NCI-H187 (cell line): ENCODE measurements around the gene ZFYVE27.
A peak's percentile ranks its signal among the peaks of the same experiment; 100 is the strongest.
"Not testable (repeated sequence)": the region's sequence is repeated elsewhere in the genome, so short reads cannot be mapped to it uniquely, and the experiment has no call there.

Experiments
- DNase-seq, 2 experiments: peaks; one replicate each; lab custom pipeline; 2025; lab: John Stamatoyannopoulos, UW

ZFYVE27 gene, protein sequence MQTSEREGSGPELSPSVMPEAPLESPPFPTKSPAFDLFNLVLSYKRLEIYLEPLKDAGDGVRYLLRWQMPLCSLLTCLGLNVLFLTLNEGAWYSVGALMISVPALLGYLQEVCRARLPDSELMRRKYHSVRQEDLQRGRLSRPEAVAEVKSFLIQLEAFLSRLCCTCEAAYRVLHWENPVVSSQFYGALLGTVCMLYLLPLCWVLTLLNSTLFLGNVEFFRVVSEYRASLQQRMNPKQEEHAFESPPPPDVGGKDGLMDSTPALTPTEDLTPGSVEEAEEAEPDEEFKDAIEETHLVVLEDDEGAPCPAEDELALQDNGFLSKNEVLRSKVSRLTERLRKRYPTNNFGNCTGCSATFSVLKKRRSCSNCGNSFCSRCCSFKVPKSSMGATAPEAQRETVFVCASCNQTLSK

DNA sequence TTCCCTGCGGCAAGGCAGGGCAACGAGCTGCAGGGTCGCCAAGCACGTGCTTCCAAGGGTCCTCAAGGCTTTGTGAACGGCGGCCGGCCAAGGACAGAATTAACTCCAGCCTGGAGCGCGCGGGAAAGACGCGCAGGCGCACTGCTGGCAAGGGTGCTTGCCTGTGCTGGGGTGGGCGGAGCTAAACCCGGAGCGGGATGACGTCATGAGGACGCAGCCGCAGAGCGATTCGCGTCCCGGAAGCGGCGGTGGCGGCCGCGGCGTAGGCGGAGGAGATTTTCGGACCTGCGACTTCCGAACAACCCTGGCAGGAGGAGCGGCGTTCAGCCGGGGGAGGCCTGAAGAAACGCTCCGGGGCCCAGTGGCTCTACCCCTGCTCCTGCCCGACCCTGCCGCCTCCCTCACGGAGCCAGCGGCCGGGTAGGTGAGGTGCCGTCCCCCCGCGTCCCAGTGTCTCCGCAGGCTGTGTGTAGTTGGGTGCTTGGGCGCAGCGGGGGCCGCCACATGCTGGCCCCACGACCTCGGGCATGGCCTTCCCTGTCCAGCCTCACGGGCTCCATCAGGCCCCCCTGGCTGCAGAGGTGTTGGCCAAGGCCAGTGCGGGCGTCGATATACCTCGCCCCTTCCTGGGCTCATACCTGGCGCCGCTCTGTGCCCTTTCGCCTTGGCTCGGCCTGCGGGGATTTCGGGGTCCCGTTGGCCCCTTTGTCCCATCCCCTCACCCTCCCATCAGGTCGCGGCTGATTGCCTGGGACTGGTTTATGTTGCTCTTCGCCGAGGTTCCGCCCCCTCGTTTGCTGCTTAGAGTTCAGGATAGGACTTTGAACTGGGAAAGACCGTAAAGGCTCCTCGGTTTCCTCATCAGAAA lies at the start of gene ZFYVE27:
Gene ZFYVE27 (plus strand): TSS at position 227 of the 868 bp plus-strand sequence. CDS start 1,350 bp downstream, outside the sequence.
- peak; percentile 59 to 80 for DNase-seq

DNA sequence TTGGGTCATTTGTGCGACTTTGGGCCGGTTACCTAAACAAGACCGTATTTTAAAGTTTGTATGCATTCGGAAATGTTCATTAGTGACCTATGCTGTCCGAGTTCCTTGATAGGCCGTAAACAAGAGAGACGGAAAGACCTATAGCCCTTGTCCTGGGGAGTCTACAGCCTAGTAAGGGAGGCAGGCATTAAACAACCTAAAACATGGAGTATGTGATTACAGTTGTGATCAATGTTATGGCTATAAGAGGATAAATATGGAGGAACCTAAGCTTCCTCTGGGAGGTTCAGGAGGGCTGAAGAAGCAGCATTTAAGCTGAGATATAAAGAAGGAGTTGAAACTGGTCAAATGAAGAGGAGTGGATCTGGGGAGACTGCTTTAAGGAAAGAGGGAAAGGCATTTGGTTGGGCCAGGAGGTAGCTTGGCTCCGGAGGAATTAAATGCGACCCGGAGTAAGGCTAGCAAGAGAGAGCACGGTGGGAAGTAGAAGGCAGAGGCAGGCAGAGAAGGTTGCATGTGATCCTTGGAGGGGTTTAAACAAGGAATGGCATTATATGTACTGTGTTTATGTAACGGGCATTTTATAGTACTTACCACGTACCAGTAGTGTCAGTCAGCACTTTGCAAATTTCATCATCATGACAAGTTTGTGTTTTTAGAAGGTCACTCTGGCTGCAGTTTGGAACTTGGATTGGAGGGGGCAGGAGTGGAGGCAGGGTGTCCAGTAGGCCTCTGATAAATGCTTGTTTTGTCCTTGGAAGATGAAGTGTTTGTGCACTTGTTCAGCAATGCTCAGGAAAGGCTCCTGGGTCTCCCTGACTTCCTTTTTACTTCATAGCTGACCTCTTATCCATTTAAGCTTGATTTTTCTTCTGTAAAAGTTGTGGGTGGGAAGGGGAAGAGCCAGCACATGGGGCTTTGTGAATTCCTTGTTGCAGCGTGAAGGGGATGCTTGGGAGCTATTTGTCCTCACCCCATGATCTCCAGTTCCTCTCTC lies 48.8 kb upstream of the ZFYVE27 start:
- DNase-seq = no peak

DNA sequence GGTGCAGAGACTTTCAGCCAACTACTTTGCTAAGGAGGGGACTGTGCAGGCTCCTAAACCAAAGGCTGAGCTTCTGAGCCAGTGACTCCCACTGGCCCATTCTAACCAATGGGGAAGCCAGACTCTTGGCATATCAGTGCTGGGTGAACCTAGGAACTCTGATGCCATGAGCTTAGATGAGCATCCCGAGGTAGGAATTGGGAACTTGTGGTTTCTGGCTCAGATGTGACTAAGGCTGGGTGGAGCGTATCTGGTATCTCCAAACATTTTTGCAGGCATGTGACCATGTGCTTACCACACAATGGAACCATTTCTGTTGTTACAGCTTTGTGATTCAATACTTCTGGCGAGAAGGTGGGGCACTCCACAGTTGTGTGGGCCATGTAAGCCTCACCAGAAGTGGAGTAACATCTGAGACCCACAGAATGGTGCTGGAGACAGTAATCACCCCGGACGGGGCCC lies 47.3 kb upstream of the ZFYVE27 start:
- no peak for DNase-seq

DNA sequence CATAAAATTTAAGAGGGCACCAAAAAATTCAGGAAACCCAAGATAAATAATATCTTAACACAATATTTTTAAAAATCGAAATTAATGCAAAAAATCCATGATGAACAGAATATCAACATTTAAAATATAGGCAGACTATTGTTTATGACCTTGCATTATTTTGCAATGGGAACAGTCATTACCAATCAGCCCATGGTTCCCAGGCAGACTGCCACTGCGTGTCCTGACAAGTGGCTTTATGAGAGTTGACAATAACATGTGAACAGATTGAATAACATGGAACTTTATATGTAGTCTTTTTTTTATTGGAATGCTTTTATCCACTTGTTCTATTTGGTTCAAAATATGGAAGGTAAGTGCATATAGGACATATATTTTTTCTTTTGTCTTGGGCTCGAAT lies 46.8 kb upstream of the ZFYVE27 start:
- DNase-seq = no peak

DNA sequence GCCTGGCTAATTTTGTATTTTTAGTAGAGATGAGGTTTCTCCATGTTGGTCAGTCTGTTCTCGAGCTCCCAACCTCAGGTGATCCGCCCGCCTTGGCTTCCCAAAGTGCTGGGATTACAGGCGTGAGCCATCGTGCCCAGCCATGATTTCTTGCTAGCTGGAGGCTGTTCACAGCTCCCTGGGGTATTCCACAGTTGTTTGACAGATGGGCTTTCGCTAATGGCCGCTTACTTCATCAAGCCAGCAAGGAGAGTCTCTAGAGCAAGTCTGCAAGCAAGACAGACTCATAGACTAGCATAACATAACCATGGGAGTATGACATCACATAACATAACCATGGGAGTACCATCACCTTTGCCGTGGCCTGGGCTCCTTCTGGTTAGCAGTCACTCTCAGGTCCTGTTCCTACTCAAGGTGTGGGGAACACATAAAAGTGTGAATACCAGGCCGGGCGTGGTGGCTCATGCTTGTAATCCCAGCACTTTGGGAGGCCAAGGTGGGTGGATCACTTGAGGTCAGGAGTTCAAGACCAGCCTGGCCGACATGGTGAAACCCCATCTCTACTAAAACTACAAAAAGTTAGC lies 38.8 kb upstream of the ZFYVE27 start:
- not testable (repeated sequence) for DNase-seq

DNA sequence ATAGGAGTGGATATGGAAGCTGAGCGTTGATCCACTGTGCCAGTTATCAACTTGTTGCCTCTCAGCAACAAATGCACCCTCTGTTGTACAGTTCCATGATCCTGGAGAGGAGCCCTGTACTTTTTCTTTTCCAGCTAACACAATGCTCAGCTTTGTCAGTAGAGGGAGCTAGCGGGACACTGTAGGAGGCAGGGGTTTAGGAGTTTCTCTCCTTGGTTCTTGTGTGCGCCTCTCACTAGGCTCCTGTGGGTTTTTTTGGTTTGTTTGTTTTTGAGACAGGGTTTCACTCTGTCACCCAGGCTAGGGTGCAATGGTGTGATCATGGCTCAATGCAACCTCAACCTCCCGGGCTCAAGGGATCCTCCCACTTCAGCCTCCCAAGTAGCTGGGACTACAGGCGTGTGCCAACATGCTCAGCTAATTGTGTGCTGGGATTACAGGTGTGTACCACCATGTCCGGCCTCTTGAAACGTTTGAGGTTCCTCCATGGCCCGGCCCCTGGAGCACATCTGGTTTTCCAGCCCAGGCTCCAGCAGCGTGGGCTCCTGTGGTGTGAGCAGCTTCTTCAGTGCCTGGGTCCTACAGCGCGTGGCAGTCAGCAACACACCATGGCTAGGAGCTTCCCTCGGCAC lies 35.4 kb upstream of the ZFYVE27 start:
- peak in 1 of 2 experiments; percentile 27 for DNase-seq

DNA sequence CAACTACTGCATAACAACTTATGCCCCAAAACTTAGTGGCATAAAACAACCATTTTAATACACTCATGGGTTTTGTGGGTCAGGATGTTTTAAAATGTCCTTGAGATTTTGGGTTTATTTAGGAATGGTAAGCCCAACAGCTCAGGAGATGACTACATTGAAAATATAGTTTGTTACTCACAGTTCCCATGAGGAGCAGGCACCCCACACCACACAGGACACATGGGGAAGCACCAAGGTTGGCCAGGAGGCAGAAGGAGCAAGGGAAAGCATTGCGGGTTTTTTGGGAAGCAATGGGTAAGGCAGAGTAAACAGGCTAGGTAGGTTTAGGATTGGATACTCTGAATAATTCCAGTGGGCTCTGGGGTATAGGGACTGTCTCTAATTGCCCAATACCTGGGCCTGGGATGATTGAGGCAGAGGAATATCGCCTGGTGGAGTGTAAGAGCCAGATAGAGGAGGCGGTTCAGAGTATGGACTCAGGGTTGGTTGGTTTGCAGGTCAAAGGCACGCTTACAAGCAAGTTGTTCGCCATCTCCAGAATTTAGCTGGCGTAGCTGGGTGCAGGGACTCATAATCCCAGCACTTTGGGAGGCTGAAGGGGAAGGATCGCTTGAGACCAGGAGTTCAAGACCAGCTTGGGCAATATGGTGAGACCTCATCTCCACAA lies 33.4 kb upstream of the ZFYVE27 start:
- DNase-seq = no peak

DNA sequence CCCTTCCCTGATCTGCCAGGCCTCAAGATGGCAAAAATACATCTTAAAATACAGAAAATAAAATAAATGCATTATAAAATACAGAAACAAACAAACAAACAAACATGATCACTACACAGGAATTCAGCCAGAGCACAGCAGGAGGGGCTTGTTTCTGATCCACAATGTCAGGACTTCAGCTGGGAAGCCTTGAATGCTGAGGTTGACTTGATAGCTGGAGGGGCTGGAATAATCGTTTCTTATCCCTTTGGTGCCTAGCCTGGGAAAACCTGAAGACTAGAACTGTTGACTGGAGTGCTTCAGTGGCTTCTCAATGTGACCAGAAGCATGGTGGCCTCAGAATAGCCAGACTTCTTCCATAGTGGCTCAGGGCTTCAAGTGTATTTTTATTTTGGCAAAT lies 32.6 kb upstream of the ZFYVE27 start:
- no peak for DNase-seq

DNA sequence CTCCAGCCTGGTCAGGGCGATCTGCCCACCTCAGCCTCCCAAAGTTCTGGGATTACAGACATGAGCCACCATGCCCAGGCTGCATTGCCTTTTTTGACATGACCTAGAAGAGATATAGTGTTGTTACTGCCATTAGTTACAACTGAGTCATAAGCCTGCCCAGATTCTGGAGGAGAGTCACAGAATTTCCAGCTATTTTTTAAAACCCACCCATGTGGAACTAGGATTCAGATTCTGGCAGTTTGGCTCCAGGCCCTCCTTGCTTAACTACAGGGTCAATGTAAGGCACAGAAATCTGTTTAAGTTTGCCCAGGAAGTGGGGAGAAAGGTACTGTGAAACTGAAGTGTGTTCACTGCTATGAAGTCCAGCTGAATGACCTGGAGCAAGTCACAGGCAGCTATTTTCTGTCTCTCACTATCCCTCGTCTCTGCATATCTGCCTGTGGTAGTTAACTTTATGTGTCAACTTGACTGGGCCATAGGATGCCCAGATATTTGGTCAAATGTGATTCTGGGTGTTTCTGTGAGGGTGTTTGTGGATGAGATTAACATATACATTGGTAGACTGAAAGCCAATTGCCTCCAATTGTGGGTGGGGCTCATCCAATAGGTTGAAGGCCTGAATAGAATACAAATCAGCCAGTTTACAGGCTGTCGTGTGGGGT lies 31.8 kb upstream of the ZFYVE27 start:
- DNase-seq = no peak

DNA sequence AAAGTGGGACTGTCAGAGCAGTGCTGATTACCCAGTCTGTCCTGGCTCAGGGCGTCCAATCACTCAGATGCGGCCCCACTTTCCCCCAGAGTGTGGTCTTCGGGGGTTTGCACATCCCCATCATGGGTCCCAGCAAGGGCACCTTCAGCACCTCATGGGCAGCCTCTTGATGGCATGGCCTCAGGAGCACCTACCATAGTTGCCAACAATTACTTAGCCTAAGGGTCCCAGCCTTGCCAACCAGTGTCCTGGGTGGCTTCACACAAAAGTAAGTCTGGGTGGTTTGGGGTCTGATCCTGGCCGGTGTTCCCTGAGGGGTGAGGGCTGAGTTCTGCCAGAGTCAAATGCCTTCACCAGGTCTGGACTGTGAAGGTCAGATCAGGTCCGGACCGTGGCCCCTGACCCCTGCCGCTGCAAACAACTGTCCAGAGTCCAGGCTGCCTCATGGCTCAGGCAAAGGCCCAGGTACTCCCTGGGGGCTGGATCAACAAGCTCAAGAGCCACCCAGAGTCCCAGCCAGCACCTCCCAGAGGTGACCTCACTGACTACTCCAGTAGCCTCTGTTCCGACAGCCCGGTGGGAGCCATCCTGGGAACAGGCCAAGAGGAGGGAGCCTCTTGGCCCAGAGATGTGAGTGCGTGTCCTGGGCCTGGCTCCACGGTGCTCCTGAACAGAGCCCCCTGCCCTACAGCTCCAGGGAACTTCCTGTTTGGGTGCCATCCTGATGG lies 29.6 kb upstream of the ZFYVE27 start:
- no peak for DNase-seq

DNA sequence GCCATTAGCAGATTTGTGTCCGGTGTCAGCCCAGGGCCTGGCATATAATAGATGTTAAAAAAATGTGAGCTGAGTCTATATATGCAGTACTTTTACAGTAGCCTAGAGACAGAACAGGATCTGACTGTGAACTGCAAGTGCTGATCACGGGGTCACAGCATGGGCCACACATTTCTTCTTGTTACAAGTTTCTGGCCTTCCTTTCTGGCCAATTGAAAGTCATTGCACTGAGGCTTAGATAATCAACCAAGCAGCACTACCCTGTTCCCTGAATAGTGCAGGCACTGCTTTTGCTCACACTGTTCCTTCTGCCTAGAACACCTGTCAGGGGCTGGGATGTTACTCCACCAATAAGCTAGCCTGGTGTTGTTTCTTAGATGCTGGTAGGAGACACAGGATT lies 28.8 kb upstream of the ZFYVE27 start:
- no peak for DNase-seq

DNA sequence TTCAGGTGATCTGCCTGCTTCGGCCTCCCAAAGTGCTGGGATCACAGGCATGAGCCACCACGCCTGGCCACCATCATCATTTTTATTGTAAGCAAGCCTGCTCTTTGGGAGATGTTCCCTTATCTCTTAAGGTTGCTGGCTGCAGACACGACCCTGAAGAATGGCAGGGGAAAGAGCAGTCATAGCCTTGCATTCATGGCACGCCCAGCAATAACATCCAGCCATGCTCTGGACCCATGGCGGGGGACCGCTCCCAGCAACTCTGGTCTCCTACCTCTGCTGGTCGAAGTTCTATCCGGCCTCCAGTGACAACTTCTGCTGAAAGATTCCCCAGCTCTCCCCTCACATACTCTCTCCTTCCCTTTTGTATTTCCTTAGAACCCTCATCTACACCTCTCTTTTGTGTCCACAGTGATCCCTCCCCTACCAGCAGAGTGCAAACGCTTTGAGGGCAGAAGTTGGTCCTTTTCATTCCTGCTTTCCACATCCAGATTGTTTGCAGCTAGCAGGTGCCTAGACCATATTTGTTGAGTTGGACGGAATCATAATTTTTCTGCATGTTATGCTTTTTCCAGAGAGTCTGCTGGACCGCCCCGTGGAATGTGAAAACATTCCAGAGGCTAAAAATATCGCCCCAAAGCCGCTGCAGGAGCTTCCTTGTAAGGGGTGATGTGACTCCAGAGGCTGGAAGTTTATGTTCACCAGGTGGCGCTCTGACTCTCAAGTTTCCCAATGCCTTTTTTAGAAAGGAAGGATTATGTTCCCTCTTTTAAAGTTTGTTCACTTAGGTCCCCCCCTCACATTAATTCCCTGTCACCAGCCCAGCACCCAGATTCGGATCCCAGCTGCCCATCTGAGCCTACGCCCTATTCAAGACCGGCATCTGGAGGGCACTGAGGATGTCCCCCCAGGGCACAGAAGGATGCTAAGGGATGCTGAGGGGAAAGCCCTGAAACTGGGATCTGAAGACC lies 27.7 kb upstream of the ZFYVE27 start:
- peak in 1 of 2 experiments; percentile 5 for DNase-seq

DNA sequence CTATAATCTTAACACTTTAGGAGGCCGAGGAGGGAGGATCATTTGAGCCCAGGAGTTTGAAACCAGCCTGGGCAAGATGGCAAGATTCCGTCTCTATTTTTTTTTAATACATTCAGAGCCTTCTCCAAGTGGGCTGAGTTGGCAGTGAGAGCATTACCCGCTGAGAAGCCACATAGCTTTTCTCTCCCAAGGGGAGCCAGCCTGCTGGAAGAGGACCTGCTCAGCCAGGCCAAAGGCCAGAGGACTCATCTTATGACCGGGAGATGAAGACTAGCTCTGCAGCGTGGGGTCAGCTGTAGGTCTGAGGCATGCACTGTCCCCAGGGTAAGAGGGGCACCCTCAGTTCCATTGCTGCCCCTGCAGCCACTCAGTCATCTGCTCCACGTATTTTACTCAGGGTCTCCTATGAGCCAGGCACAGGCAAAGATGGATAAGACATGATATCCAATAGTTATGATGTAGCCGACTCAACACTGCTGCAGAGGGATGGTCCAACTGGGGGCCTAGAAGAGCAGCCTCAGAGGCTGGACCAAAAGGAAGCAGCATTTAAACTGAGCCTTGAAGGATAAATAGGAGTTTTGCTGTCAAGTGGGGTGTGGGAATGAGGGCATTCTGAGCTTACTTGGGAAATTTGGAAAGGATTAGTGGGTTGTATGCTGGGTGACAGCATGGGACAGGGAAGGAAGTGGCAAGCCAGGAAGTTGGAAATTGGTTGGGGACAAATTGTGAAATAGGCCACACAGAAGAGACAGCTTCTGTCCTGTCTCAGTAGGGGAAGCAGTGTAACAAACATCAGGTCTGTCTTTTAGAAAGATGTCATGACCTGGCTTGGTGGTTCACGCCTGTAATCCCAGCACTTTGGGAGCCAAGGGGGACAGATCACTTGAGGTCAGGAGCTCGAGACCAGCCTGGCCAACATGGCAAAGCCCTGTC lies 25.0 kb upstream of the ZFYVE27 start:
- no peak for DNase-seq

DNA sequence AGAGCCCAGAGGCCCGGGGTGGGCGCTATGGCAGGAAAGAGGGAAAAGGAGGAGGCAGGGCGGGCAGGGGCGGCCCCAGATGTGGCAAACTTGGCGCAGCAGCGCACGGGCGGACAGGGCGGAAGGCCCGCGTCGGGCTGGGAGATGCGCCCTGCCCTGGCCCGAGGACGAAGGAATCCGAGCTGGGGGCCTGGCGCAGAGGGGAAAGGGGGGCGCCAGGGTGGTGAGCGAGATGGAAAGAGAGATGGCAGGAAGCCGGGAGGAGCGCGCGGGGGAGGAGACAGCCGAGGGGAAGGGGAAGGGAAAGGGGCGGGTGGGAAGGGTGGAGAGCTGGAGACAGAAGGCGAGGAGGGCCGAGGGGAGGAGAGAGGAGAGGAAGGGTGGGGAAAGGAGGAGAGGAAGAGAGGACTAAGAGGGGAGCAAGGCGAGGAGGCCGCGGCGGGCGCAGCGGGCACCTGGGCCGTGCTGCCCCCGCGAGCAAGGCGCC lies 23.5 kb upstream of the ZFYVE27 start, which contains the start of gene MARVELD1:
Gene MARVELD1 (plus strand): TSS at position 392 of the 487 bp plus-strand sequence. CDS start 147 bp downstream, outside the sequence.
- DNase-seq = no peak

DNA sequence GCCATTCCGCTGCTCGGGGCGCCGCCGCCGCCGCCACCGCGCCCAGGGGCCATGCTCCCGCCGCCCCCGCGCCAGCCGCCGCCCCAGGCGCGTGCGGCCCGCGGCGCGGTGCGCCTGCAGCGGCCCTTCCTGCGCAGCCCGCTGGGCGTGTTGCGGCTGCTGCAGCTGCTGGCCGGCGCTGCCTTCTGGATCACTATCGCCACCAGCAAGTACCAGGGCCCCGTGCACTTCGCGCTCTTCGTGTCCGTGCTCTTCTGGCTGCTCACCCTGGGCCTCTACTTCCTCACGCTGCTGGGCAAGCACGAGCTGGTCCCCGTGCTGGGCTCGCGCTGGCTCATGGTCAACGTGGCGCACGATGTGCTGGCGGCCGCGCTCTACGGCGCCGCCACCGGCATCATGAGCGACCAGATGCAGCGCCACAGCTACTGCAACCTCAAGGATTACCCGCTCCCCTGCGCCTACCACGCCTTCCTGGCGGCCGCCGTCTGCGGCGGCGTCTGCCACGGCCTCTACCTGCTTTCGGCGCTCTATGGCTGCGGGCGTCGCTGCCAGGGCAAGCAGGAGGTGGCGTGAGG lies 23.0 kb upstream of the ZFYVE27 start:
- DNase-seq = peak; percentile 4 to 24
